OCI-LY7 (cell line): ENCODE results near the gene PLEKHG1.

Source experiments
- CTCF ChIP-seq: fragments of 200-600 bp; sonication (generic); conservative IDR thresholded peaks from 2 replicates; pipeline ENCODE4 v1.5.1; 2014; ENCODE audit warnings: mild to moderate bottlenecking, antibody characterized with exemption, low read length, moderate library complexity, mixed read lengths
- EZH2phosphoT487 ChIP-seq: fragments of 200-600 bp; sonication (generic); IDR thresholded peaks from 2 replicates; pipeline ENCODE4 v1.6.1; 2018; ENCODE audit warnings: low read depth, borderline replicate concordance, mild to moderate bottlenecking, mixed run types, antibody characterized with exemption, low read length, moderate library complexity, mixed read lengths

- TF ChIP-seq CTCF (no peak), EZH2phosphoT487 (no peak)
Observed at GRCh38 chr6:150607329-150607650, 7.6 kb downstream of the PLEKHG1 start.
